Ammon's horn (tissue), 1 donor: ENCODE results near the gene MTFR1L.

Experiments used
- DNase-seq: peaks from one replicate; pipeline ENCODE4 v3.0.0-alpha.2; 2016; ENCODE audit warnings: low spot score

Gene MTFR1L

DNA sequence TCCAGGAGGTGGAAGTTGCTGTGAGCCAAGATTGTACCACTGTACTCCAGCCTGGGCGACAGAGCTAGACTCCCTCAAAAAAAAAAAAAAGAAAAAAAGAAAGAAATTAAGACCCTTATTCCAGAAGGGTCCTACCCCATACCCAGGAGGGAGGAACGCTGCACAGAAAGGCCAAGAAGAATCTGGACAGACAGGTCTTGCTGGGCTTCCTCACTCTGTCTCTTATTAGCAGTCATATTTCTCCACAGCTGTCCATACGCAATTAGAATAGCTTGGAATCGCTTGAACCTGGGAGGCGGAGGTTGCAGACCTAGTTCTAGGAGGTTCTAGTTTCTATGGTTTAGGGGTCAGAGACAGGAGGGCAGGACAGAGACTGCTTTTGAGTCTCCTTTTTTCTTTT is 58.9 kb downstream of the MTFR1L start:
- no peak for DNase-seq

DNA sequence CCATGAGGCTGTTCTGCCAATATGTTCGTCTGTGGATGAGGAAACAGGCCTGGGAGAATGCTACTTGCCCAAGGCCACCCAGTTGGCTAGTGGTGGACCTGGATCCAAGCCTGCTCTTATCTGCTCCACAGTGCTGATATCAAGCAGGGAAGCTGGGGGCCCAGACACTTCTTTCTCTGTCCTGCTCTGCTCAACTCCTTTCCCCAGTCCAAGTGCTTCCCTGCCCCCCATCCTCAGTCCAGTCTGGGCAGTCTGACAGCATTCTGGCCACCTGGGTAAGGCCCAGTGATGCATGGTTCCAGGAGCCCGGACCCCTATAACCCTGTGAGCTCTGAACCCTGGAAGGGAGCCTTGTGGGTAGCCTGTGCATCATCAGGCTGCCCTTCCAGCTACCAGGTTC is 59.9 kb downstream of the MTFR1L start:
- no peak for DNase-seq

DNA sequence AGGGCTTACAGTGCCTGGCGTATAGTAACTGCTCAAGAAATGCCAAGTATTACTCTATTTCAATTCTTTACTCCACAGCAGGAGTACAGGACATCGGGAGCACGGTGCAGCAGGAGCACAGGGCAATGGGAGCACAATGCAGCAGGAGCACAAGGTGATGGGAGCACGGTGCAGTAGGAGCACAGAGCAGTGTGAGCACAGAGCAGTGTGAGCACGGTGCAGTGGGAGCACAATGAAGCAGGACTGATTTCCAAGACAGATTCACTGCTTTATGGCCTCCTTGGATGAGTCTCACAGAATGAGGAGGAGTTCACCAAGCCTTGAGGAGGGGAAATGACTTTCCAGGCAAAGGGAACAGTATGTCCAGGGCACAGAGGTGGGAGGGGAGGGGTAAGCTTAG is 60.8 kb downstream of the MTFR1L start:
- DNase-seq, result no peak

DNA sequence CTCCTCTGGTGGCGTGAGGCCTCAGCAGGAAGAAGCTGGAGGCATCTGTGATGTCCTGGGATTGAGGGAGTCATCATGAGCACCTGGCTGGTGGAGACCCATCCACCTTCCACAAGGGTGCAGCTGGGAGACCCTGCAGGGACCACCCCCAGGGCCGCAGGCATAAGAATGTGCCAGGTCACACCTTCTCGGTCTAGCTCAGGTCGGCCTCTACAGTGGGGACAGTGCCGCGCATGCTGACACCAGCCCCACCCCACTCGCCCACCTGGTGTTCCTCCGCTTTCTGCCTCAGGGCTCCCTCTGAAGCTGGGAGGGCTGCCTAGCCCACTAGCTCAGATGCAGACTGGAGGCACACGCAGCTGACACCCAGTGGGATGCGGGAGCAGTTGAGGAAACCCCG is 61.5 kb downstream of the MTFR1L start:
- no peak for DNase-seq
